ENCODE measurements around the gene STYXL2.

Gene STYXL2

DNA sequence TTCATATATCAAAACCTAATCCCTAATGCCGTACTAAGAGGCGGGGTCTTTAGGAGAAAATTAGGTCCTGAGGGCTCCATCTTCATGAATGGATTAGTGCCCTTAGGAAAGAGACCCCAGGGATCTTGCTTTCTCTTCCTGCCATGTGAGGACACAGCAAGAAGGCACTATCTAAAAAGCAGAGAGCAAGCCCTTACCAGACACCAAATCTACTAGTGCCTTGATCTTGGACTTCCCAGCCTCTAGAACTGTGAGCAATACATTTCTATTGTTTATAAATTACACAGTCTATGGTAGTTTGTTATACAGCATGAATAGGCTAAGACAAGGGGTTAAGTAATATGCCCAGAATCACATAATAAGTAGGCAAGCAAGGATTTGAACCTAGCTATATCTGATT, 42.9 kb downstream of the STYXL2 start:
- DNase-seq (ENCODE audit: low read depth), result no peak

DNA sequence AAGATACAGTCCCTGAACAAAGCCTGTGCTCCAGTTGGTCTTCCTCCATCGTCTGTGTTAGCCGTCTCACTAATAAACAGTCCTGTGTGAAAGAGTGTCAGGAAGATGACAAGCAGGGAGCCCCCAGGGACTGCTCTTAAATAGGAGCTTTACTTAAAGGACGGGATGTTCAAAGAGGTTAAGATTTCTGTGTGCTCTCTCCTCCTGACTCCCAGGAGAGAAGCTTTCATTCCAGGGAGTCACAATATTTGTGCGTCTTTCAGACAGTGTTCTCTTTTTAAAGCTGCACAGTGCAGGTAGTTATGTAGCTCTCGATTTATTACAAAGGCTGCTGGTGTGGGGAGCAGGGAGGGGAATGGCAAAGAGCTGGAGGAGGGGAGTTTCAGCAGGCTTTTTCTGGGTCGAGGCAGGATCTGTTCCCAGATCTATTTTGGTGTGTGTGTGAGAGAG, 43.5 kb downstream of the STYXL2 start:
- DNase-seq (ENCODE audit: low read depth), result no peak

DNA sequence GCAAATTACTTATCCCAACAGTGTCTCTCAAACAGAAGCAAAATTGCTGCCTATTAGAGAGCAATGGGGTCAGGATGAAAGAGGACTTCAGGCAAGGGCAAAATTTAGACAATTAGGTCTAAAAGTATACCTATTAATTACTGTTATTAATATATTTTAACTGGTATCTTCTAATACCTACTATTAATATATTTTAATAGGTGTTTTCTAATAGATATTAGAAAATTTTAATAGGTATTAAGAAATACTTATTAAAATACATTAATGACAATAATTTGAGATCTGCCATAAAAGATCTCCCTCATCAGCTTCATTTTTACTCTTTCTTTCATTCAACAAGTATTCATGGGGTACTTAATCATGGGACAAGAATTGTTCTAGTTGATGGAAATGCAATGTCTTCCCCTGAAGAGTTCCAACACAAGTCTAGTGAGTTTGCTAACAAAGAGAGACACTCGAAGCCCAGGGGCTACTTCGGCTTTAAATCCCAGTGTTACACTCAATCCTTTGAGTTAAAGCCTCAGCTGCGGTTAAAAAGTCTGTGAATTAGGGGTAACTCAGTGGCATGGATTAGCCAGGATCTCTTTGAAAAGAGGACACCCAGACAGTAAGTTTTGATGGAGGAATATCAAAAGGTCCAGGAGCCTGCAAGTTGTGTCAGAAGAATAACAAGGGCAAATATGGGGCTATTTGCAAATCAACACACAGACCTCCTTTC, 44.1 kb downstream of the STYXL2 start:
- no peak for DNase-seq (ENCODE audit: low read depth)

DNA sequence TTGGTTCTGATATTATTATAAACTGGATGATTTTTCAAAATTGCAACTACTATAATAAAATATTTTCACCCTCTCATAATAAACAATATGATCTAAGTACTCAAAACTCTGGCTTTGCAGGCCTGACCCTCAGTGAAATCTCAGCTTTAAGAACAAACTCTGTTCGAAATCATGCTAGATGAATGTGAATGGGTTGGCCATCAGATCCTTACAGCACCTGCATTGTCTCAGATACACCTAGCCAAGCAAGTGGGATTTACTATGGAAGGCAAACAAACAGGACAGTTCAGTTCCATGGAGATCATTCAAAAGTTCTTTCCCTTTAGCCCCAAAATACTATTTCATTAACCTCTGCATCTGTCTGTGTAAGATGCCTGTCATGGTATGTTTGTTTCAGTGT, 44.8 kb downstream of the STYXL2 start:
- DNase-seq (ENCODE audit: low read depth), result no peak

DNA sequence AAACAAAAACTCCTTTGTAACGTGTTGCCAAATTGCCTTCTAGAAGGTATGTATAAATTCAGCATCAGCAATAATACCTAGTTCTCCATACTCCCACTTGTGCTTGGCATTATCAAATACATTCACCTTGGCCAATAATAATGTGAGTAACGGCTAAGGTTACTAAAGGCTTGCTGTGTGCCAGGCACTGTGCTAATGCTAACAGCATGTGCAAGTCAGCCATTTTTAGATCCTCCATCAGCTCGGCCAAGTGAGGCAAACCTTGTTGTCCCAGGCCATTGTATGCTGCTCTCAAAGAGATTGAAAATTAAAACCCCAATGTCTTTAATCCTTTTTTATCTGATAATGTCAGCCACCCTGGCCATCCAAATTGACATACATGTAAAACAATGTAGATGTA, 48.1 kb downstream of the STYXL2 start:
- DNase-seq (ENCODE audit: low read depth), result no peak
